Fibroblast of skin of right quadriceps (primary cell): ENCODE measurements around the gene SLC22A12.
"Not testable (repeated sequence)": the region's sequence is repeated elsewhere in the genome, so short reads cannot be mapped to it uniquely, and the experiment has no call there.

Experiments used
- DNase-seq: peaks from one replicate; pipeline ENCODE4 v3.0.0-alpha.2; 2013

SLC22A12 gene

DNA sequence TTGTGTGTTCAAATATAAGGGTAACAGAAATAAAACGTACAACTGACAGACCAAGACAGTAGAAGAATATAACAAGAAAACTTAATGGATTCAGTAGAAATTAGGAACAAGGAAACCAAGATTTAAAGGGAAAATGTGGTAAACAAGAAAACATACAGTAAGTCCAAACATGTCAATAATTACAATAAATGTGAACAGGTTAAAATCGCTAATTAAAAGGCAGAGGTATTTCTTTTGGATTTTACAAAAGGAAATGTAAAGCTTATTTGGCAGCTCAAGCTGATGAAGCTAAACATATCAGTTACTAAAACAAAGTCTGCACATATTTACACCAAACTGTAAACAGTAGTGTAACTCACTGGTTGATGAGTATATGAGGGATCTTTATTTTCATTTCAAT, 2.3 kb upstream of the SLC22A12 start:
- no peak for DNase-seq

DNA sequence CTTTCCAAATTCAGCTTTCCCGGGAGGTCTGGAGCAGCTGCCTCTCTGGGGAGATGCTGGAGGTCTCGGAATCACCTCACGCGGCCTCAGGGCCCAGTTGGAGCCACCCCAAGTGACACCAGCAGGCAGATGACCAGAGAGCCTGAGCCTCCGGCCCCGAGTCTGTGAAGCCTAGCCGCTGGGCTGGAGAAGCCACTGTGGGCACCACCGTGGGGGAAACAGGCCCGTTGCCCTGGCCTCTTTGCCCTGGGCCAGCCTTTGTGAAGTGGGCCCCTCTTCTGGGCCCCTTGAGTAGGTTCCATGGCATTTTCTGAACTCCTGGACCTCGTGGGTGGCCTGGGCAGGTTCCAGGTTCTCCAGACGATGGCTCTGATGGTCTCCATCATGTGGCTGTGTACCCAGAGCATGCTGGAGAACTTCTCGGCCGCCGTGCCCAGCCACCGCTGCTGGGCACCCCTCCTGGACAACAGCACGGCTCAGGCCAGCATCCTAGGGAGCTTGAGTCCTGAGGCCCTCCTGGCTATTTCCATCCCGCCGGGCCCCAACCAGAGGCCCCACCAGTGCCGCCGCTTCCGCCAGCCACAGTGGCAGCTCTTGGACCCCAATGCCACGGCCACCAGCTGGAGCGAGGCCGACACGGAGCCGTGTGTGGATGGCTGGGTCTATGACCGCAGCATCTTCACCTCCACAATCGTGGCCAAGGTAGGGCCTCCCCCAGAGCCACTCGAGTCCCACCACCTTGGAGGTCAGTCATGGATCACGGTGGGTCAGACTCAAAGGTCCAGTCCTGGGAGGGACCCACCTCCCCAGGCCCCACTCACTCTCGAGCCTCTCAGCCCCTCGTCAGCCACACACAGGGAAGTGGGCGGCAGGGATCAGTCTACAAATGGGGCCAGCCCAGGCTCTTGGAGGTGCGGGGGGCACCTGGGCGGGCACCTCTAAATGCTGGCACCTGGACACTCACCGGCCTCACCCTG, 525 bp downstream of the SLC22A12 start:
- DNase-seq = no peak

DNA sequence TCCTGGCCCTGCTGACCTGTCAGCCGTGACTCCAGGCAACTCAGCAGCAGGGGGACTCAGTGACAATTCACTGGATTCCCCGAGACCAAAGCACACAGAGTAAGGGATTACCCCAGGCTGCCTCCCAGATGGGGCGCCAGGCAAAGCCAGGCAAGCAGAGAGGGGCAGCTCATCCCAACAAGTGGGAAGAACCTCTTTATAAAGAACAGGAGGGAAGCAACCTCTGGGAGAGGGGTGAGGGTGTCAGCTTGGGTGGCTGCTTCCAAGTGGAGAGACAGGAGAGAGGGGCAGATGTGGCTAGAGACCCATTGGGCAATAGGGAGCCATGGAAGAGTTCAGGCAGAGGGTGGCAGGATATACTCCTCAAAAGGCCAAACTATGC, 1.2 kb downstream of the SLC22A12 start:
- DNase-seq = no peak

DNA sequence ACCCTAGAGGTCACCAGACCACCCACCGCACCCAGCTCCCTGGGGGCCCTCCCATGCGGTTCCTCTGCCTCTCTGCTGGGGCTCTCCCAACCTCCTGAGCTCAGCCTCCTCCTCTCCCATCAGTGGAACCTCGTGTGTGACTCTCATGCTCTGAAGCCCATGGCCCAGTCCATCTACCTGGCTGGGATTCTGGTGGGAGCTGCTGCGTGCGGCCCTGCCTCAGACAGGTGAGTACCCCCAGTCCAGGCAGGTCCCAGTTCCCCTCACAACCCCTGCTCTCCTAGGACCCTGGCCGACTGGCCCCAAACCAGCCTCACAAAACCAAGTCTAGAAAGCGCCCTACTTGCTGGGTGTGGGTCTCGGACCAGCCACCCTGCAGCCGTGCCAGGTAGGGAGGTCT, 1.6 kb downstream of the SLC22A12 start:
- no peak for DNase-seq

DNA sequence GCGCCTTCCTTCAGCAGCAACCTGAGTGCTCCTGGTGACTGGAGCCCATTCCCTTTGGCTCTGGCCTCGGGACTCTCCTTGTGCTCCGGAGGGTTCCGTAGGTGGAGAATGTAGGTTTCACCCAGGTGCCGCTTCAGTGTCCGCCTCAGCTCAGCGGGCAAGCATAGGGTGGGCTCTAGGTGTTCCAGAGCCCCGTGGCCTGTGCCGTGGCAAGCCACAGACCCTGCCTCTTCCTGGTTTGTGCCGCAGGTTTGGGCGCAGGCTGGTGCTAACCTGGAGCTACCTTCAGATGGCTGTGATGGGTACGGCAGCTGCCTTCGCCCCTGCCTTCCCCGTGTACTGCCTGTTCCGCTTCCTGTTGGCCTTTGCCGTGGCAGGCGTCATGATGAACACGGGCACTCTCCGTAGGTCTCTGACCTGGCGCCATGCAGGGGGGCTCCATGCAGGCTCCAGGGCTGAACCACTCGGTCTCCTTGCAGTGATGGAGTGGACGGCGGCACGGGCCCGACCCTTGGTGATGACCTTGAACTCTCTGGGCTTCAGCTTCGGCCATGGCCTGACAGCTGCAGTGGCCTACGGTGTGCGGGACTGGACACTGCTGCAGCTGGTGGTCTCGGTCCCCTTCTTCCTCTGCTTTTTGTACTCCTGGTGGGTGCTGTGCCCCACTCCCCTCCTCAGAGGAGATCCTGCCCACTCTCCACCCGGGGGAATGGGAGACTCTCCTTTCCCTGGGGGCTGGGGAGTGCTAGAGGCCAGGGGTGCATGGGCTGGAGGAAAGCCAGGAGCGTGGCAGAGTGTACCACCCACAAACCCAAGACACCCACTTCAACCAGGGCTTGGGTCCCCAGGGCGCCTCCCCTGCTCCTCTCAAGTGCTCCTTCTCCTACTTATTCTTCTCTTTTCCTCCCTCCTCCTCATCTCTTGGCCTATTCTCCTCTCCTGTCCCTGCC, 2.4 kb downstream of the SLC22A12 start:
- no peak for DNase-seq

DNA sequence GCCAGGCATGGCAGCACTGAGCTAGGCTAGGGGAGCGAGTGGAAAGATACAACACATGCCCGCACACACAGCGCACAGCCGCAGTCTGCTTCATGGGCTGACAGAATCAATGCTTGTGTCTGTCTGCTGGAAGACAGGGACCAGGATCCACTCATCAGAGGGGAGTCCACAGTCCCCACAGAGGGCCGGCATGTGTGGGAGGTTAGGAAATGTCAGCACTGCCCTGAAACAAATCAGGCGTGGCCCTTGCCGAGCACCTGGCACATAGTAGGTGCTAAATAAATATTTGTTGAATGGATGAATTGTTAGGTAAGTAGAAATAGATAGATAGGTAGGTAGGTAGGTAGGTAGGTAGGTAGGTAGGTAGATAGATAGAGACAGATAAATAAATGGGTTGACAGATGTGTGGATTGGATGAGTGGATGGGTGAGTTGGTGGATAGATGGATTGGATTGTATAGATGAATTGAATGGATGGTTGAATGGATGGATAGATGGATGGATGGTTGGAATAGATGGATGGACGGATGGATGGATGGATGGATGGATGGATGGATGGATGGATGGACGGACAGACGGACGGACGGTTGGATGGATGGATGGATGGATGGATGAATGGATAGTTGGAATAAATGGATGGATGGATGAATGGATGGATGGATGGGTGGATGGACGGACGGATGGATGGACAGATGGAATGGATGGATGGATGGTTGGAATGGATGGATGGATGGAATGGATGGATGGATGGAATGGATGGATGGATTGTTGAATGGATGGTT, 3.3 kb downstream of the SLC22A12 start:
- DNase-seq = no peak

DNA sequence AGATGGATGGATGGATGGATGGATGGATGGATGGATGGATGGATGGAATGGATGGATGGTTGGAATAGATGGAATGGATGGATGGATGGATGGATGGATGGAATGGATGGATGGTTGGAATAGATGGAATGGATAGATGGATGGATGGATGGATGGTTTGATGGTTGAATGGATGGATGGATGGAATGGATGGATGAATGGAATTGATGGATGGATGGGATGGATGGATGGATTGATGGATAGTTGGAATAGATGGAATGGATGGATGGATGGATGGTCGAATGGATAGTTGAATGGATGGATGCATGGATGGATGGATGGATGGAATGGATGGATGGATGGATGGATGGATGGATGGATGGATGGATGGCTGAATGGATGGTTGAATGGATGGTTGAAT, 4.9 kb downstream of the SLC22A12 start:
- not testable (repeated sequence) for DNase-seq

DNA sequence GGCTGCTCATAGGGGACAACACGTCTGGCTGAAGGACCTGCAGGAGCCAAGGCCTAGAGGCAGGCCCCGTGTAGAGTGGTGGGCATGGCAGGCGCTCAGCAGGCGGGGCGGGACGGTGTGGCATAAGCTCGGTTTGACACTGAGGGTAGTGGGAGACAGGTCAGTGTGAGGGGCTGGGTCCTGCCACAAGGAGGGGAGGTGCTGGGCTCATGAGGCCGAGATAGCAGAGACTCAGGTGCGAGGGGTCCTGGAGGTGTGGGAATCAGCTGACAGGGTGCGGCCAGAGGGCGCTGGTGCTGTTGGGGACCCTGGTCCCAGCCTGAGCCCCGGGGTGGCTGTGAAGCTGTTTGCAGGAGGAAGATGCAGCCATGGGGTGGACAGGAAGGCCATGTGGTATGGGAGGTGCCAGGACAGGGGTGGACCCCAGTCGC, 6.7 kb downstream of the SLC22A12 start:
- no peak for DNase-seq

DNA sequence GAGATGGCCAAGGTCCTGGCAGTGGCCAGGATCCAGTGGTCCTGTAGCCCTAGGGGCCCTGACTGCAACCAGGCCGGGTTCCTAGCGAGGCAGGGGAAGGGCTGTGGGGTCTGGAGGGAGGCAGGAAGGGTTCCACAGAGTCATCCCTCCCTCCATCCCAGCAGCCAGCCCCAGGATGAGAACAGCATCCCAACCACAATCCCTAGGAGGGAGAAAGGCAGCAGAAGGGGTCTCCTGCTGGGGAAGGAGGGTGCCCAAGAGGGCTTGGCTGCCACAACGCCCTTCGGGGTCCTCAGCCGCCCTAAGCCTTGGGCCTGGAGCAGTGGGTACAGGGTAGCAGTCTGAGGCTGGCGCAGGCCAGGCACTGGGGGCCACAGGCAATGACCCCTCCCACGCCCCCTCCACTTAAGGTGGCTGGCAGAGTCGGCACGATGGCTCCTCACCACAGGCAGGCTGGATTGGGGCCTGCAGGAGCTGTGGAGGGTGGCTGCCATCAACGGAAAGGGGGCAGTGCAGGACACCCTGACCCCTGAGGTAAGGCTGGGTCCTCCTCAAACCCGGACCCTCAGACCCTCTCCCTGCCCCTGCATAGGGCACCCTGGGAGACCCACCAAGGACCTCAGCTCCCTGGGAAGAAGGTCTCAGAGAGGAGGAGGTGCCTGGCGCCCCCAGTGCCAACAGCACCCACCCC, 7.2 kb downstream of the SLC22A12 start:
- DNase-seq = no peak

DNA sequence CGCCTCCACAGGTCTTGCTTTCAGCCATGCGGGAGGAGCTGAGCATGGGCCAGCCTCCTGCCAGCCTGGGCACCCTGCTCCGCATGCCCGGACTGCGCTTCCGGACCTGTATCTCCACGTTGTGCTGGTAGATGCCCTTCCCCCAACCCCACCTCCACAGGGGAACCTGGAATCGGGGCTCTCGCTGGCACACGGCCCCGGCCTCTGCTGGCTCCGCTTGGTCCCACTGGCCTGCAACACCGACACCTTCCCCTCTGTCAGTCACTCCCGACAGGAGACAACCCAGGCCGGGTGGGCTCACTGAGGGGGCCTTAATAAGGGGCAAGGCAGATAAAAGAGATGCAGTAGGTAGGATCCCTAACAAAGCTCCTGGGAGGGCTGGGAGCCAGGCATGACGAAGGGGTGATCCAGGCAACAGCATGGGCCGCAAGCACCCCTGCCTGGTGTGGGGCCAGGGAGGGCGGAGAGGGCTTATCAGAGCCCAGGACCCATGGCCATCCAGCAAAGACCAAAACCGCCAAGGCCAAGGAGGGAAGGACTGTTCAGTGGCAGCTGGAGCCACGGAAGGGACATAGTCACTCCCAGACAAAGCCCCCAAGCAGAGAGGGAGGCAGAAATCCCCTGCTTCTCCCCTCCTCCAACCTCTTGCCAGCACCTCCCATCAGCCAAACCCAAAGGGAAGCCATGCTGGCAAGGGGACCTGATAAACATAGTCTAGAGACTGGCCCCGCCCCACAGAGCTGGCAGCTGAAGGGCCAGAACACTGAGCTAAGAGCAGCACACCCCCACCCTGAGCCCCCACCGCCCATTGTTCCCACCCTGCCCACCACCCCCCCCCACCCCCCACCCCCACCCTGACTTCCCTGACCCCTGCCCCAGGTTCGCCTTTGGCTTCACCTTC, 8.0 kb downstream of the SLC22A12 start:
- no peak for DNase-seq

DNA sequence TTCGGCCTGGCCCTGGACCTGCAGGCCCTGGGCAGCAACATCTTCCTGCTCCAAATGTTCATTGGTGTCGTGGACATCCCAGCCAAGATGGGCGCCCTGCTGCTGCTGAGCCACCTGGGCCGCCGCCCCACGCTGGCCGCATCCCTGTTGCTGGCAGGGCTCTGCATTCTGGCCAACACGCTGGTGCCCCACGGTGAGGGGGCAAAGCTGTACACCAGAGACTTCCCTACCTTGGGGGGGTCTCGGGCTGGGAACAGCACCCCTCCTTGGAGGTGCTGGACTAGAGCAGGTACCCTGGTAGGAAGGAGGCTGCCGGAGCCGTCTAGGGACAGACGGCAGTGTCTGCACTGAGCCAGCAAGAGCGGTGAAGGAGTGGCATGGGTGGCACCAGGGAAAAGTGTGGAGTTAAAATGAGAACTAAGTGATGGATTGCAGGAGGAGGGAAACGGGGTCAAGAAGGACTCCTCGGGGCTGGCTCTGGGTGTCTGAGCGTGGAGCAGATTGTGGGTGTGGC, 8.7 kb downstream of the SLC22A12 start:
- DNase-seq = no peak

DNA sequence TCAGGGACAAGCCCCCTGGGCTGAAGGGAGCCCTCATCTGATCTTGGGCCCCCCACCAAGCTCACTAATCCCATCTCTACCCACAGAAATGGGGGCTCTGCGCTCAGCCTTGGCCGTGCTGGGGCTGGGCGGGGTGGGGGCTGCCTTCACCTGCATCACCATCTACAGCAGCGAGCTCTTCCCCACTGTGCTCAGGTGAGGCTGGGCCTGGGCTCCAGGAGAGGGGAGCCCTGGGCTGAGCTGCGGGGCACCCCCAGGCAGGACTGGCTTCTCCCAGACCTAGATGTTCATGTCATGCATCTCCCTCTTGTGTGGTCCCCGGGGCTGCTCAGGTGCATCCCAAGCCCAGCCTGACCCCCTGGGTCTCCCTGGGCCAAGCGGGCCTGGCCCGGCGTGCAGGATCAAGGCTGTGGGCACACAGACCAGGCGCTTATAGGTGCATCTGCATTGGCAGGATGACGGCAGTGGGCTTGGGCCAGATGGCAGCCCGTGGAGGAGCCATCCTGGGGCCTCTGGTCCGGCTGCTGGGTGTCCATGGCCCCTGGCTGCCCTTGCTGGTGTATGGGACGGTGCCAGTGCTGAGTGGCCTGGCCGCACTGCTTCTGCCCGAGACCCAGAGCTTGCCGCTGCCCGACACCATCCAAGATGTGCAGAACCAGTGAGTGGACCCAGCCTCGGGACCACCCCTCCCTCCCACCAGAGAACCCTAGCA, 9.4 kb downstream of the SLC22A12 start:
- no peak for DNase-seq

DNA sequence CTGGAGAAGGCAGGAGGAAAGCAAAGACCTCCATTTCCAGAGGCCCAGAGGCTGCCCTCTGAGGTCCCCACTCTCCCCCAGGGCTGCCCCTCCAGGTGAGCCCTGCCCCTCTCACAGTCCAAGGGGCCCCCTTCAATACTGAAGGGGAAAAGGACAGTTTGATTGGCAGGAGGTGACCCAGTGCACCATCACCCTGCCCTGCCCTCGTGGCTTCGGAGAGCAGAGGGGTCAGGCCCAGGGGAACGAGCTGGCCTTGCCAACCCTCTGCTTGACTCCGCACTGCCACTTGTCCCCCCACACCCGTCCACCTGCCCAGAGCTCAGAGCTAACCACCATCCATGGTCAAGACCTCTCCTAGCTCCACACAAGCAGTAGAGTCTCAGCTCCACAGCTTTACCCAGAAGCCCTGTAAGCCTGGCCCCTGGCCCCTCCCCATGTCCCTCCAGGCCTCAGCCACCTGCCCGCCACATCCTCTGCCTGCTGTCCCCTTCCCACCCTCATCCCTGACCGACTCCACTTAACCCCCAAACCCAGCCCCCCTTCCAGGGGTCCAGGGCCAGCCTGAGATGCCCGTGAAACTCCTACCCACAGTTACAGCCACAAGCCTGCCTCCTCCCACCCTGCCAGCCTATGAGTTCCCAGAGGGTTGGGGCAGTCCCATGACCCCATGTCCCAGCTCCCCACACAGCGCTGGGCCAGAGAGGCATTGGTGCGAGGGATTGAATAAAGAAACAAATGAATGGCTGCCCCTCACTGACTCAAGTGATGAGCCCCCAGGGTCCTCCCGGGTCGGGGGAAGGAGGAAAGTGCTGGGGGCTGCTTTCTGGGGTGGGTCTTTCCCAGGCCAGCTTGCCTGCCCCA, 10.8 kb downstream of the SLC22A12 start:
- DNase-seq = no peak

DNA sequence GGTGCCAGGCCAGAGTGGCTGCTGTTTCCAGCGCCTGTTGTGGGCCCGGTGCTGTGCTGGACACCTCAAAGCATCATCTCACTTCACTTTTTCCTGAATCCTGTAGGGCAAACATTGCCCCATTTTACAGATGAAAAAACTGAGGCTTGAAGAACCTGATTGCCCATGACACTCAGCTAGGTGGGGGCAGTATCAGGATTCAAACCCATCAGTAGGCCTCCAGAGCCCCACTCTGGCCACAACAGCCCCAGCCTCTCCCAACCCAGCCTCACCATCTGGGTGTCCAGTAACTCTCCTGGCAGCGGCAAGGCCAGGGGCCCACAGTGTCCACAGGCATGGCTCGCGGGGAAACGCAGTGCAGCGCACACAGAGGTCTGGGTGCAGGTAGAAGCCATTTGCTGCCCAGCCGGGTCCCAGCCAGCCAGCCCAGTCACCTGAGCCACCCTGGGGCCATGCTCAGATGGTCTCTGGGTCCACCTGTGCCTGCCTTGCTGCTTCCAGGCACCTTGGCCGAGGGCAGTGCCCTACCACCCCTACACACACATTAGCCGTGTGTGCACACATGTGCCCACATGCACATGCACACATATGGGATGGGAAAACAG, 11.5 kb downstream of the SLC22A12 start:
- DNase-seq = no peak

DNA sequence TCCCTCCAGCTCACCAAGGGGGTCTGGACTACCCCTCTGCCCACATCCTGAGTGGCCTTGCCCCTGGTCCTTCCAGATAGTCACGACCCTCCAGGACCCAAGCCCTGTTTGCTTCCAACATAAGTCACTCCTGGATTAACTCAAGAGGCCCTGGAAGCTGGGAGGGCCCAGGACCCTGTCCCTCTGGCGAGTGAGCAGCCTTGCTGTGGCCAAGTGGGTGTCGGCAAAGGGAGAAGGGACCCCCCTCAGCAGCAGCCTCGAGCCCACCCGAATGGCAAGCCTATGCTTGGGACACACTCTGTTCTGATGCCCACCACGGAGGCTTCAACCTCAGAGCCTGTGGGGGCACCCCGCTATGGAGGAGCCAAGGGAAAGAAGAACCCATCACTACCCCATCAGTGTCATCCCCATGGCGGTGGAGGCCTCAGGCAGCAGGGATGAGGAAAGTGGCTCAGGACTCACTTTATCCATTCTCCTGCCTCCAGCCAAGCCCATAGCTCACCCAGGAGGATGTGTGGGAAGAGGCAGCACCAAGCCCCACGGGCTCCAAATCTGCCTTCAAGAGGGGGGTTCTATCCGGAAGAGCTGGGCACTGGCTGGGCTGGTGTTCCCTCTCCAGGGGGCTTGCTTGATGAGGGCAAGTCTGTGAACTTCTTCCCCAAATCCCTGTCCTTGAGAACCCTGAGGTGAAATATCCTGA, 12.5 kb downstream of the SLC22A12 start:
- DNase-seq = no peak

DNA sequence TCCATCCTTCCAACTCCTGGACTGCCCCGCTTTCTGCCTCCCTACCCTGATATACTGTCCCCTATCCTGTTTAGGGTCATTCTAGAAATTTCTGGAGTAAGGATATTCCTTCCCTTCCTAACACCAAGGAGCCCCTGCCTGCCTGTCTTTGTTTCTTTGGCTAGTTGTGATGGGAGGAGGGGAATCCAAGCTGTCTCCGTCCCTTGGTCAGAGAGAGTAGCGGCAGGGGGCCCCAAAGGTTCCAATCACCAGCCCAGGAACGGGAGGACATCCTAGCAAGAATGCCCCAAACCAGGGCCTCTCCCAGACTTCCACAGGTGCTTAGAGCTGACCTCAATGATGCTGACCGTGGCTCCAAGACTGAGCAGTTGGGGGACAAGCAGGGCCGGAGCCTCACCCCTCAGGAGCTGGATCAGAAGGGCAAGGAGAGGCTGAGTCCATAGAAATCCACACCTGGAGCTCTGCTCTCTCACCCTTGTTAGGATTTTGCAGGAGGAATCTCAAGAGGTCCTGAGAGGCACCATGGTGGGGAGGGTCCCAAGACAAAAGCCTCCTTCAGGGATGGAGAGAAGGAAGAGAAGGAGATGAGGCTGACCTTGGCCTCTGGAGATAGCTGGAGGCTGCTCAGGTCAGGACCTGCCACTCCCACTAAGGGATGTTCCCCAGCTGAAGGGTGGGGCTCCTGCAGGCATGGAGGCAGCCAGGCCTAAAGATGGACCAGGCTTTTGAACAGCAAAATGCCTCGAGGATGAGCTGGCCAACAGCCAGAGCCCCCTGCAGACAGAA, 13.6 kb downstream of the SLC22A12 start:
- DNase-seq = no peak

DNA sequence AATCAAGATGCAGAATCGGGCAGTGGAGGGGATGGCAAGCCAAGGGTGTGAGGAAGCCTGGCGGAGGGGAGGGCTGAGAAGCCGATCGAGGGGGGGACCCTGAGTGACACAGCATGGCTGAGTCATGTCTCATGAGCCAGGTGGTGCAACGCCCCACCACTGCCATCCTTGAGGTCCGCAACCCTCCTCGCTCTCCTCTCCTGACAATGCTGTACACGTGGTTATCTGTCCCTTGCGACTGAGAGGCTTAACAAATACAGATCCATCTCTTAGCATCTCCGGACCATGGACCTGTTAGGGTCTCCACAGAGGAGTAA, 14.2 kb downstream of the SLC22A12 start:
- DNase-seq = no peak
